Activated naive CD4-positive, alpha-beta T cell treated with Interleukin-2 at 50 U/mL for 16 hours (primary cell): ENCODE data around the gene PRND.
"Not testable (repeated sequence)": the region's sequence is repeated elsewhere in the genome, so short reads cannot be mapped to it uniquely, and the experiment has no call there.

Source experiments
- DNase-seq: peaks from one replicate; pipeline ENCODE4 v3.0.0-alpha.2; 2020

PRND gene

DNA sequence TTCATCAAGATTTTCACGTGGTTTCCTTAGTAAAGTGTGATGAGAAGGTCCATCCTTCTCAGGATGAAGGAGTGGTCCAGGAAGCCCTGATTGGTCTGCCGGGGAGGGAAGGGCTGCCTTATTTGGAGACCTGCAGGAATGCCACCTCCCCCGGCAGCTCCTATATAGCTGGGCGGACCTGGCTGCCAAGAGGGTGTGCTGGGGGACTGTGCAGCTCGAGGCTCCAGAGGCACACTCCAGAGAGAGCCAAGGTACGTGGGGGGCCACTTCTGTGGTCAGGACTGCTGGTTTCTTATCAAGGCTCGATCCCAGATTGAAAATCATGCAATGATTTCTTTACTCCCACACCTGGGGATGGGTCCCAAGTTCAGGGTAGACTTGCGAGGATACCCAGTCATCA lies at the start of gene PRND:
TSS of gene PRND (plus strand) at position 191 of the 400 bp plus-strand sequence. CDS start 2,643 bp downstream, outside the sequence.
- DNase-seq = no peak

DNA sequence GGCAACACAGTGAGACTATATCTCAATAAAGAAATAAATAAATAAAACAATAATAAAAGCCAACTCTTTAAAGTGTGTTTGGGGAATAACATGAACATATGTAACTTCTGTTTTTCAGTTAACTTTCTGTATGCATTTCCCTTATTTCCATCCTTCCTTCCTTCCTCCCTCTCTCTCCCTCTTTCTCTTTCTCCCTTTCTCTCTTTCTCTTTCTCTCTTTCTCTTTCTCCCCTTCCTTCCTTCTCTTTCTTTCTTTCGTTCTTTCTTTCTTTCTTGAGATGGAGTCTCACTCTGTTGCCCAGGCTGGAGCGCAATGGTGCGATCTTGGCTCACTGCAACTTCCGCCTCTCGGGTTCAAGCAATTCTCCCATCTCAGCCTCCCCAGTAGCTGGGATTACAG lies 48.8 kb upstream of the PRND start:
- no peak for DNase-seq

GRCh38 chr20:4673371-4674001 lies 48.2 kb upstream of the PRND start:
- no peak for DNase-seq

DNA sequence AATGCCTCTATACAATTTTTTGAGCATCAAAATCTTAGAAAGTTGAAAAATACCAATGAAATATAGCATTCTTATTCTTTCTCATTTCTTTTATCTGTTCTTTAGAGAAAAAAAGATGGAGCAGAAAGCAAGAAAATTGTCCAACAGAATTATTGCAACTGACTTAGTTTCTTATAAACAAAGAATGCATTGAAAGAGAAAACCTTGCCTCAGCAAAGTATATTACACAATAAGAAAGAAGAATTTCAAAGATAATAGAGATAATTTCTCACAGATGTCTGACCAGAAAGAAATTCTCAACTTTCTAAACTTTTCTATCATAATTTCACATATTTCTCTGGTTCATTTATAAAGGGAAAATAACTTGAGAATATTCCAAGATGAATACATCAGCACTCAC lies 47.0 kb upstream of the PRND start:
- no peak for DNase-seq

DNA sequence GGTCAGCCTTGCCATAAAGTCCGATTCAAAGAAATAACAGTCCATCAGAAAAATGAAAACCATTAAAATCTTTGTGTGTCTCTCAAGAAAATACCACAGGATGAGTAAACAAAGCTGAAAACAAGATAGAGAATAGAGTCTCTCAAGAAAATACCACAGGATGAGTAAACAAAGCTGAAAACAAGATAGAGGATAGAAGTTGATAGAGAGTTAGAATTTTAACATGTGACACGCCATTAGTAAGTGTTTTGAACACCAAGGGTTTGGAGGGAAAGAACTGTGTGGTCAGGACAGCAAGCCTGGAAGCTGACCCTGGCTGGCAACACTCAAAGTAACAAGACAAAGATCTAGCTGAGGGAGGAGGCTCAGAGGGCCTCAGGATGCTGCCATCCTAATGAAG lies 43.9 kb upstream of the PRND start:
- no peak for DNase-seq

DNA sequence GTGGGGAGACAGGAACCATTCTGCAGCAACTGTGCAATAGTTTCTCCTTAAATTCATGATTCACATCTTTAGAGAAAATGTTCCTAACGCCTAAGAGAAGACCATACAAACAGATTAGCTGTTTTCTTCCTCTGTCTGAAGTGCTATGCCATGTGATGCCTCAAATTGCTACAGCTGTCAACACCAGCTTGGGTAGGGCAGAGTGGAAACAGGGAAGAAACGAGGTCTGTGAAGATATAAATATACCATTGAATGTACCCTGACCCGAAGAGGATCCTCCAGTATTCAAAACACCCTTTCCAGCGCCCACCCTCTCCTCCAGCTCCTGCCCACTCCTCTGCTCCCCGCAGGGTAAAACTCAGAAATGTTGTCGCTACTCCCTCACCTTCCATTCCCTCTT lies 40.3 kb upstream of the PRND start:
- DNase-seq = no peak

DNA sequence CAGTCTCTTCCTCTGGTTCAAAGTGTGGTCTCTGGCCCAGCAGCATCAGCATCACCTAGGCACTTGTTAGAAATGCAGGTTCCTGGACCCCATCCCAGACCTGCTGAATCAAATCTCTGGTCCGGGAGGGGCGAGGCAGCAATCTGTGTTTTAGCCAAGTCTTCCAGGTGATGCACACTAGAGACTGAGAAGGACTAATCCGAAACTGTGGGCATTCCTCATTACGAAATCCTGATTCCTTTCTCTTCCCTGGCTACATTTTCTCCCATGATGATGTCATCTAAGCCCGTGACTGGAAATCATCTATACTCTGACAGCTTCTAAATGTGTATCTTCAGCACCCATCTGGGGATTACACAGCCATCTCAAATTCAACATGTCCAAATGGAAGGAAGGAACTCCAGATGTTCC lies 39.7 kb upstream of the PRND start:
- no peak for DNase-seq

DNA sequence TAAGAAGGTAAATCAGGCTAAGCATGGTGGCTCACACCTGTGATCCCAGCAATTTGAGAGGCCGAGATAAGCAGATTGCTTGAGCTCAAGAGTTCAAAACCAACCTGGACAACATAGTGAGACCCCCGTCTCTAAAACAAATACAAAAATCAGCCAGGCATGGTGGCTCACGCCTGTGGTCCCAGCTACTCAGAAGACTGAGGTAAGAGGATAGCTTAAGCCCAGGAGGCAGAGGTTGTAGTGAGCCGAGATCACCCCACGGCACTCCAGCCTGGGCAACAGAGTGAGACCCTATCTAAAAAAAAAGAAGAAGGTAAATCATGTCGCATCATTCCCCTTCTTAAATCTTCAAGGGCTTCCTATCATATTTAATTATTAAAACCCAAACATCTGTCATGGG lies 39.0 kb upstream of the PRND start:
- DNase-seq = no peak

- DNase-seq = no peak
These were observed 38.4 kb upstream of the PRND start for GRCh38 chr20:4683261-4683660.

GRCh38 chr20:4684837-4685413 lies 36.8 kb upstream of the PRND start:
- no peak for DNase-seq

- no peak for DNase-seq
These were observed 35.8 kb upstream of the PRND start for GRCh38 chr20:4685923-4686221.

GRCh38 chr20:4688305-4688704 lies 33.4 kb upstream of the PRND start:
- DNase-seq = no peak

GRCh38 chr20:4689220-4689619 lies 32.5 kb upstream of the PRND start:
- no peak for DNase-seq

DNA sequence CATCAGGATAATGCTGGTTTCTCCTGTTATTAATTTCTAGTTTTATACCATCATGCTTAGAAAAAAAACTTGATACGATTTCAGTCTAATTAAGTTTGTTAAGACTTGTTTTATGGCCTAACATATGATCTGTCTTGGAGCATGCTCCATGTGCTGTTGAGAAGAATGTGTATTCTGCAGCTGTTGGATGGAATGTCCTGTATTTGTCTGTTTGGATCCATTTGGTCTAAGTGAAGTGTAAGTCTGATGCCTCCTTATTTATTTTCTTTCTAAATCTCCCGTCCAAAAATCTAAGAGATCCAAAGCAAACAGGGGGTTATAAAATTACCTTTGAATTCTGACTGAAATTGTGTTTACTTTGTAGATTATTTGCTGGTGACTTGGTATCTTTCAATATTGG lies 30.0 kb upstream of the PRND start:
- DNase-seq = no peak

- no peak for DNase-seq
These were observed 27.6 kb upstream of the PRND start for GRCh38 chr20:4694076-4694475.

DNA sequence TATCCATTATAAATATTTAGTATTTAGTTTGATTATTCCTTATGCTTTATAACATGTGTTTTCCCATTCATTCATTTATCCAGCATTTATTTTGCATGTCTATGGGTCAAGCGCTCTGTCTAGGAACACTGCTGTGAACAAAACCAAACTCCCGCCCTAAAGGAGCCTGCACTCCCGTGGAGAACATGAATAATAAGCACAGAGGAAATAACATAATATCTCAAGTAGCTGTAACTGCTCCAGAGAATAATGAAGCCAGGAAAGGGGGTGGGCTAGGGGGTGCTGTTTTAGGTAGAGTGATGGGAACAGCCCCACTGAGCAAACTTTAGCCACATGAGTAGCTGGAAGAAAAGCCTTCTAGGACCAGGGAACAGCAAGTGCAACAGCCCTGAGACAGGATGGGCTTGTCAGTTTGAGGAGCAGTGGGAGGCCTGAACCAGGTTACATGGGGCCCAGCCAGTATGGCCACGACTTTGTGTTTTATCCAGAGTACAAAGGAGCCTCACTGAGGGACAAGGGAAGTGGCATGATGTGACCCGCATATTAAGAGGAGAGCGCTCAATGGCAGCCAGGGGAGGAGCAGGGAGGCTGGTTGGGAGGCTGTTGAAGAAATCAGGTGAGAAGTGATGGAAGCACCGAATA lies 24.4 kb upstream of the PRND start:
- no peak for DNase-seq

GRCh38 chr20:4697831-4698221 lies 23.9 kb upstream of the PRND start:
- DNase-seq = no peak

DNA sequence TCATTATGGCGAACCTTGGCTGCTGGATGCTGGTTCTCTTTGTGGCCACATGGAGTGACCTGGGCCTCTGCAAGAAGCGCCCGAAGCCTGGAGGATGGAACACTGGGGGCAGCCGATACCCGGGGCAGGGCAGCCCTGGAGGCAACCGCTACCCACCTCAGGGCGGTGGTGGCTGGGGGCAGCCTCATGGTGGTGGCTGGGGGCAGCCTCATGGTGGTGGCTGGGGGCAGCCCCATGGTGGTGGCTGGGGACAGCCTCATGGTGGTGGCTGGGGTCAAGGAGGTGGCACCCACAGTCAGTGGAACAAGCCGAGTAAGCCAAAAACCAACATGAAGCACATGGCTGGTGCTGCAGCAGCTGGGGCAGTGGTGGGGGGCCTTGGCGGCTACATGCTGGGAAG lies 22.5 kb upstream of the PRND start:
- no peak for DNase-seq

GRCh38 chr20:4699957-4700356 lies 21.8 kb upstream of the PRND start:
- DNase-seq = no peak

DNA sequence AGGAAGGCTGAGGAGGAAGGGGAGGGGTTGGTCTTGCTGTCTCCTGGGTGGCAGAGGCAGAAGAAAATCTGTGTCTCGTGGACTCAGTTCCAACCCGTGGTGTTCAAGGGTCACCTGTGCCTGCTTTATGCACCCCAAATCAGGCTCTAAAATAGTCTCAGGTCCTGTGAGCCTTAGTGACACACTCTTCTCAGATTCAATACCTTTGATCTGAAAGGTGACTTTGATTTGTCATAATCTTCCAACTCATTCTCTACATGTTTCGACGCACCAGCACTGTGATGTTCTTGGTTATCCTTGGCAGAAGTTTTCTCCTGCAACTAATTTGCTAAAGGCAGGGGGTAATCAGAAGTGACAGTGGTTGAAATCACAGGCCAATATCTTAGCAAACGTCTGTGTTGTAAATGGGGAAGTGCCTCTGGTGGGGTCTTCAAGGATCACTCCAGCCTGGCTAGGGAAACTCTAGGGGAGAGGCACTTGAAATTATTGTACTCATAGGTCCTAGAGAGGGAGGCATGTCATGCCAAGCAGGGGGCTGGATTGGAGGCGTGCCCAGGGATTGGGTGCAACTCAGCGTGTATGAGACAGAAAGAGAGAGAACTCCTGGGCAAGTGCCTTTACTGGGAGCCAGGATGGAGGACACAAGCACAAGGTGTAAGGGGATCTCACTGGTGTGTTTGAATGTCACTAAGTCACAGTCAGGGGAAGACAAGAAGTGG lies 19.0 kb upstream of the PRND start:
- DNase-seq = no peak

- DNase-seq = no peak
These were observed 18.4 kb upstream of the PRND start for GRCh38 chr20:4703281-4703676.

DNA sequence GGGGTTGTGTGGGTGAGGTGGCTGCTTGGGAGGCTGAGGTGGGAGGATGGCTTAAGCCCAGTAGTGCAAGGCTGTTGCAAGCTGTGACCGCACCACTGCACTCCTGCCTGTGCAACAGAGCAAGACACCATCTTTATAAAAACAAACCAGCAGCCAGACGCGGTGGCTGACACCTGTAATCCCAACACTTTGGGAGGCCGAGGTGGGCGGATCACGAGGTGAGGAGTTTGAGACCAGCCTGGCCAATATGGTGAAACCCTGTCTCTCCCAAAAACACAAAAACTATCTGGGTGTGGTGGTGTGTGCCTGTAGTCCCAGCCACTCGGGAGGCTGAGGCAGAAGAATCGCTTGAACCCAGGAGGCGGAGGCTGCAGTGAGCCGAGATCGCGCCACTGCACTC lies 14.8 kb upstream of the PRND start:
- not testable (repeated sequence) for DNase-seq

GRCh38 chr20:4708036-4708435 lies 13.7 kb upstream of the PRND start:
- no peak for DNase-seq

DNA sequence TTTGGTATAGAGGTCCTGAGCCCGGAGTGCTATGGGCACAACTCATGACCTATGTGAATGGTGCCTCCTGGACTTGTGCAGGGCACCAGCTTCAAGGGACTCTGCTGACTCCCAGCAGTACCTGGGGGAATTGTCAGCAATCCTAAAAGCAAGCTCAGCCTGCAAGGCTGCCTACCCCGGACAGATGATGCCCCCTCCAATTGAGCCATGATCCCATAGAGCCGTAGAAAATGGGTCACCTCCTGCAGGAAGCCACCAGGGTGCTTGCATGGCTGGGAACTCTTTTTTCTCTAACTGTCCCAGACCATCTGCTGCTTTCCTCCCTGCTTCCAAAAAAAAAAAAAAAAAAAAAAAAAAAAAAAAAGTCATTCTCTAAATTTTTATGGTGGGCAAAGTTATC lies 12.9 kb upstream of the PRND start:
- DNase-seq = no peak
